Measurements from ENCODE around the gene UBE2K. TPM values are rescaled to one million over a fixed set of nuclear protein-coding genes. Genes with fewer than 3 reads are reported as not detected.
"Not testable (repeated sequence)": the region's sequence is repeated elsewhere in the genome, so short reads cannot be mapped to it uniquely, and the experiment has no call there.

Gene UBE2K
- total RNA-seq, 1 donor from 2014 or later, result 73.6 TPM

DNA sequence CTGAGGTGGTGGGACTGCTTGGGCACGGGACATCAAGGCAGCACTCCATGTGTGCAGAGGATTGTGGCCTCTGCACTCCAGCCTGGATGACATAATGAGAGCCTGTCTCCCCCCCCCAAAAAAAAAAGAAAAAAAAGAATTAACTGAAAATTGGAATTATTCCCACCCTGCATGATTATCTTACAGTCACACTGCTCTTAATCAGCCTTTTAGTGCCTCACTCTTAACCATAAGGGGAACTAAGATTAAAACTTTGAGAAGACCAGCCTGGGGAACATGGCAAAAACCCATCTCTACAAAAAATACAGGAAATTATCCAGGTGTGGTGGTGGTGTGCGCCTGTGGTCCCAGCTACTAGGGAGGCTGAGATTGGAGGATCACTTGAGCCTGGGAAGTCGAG lies 94.6 kb downstream of the UBE2K start:
- intact Hi-C loops (cut with micrococcal nuclease), result no loop called here

GRCh38 chr4:39792976-39793375 lies 95.0 kb downstream of the UBE2K start:
- intact Hi-C loops (cut with micrococcal nuclease), result not testable (repeated sequence)

GRCh38 chr4:39802005-39802404 lies 104.1 kb downstream of the UBE2K start:
- intact Hi-C loops (cut with micrococcal nuclease), result no loop called here

GRCh38 chr4:39808231-39808749 lies 110.4 kb downstream of the UBE2K start:
- intact Hi-C loops (cut with micrococcal nuclease), result no loop called here

GRCh38 chr4:39812500-39812899 lies 114.6 kb downstream of the UBE2K start:
- intact Hi-C loops (cut with micrococcal nuclease), result no loop called here

DNA sequence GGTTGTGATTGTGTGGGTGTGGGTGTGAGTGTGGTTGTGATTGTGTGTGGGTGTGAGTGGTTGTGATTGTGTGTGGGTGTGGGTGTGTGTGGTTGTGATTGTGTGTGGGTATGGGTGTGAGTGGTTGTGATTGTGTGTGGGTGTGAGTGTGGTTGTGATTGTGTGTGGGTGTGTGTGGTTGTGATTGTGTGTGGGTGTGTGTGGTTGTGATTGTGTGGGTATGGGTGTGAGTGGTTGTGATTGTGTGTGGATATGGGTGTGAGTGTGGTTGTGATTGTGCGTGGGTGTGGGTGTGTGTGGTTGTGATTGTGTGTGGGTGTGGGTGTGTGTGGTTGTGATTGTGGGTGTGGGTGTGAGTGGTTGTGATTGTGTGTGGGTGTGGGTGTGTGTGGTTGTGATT lies 115.1 kb downstream of the UBE2K start:
- intact Hi-C loops (cut with micrococcal nuclease), result not testable (repeated sequence)

DNA sequence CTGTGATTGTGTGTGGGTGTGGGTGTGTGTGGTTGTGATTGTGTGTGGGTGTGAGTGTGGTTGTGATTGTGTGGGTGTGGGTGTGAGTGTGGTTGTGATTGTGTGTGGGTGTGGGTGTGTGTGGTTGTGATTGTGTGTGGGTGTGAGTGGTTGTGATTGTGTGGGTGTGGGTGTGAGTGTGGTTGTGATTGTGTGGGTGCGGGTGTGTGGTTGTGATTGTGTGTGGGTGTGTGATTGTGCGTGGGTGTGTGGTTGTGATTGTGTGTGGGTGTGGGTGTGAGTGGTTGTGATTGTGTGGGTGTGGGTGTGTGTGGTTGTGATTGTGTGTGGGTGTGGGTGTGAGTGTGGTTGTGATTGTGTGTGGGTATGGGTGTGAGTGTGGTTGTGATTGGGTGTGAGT lies 115.8 kb downstream of the UBE2K start:
- intact Hi-C loops (cut with micrococcal nuclease), result not testable (repeated sequence)

- intact Hi-C loops (cut with micrococcal nuclease), result no loop called here
Observed at GRCh38 chr4:39814403-39815185, 116.7 kb downstream of the UBE2K start.

- intact Hi-C loops (cut with micrococcal nuclease), result no loop called here
Observed at GRCh38 chr4:39818646-39819045, 120.7 kb downstream of the UBE2K start.

DNA sequence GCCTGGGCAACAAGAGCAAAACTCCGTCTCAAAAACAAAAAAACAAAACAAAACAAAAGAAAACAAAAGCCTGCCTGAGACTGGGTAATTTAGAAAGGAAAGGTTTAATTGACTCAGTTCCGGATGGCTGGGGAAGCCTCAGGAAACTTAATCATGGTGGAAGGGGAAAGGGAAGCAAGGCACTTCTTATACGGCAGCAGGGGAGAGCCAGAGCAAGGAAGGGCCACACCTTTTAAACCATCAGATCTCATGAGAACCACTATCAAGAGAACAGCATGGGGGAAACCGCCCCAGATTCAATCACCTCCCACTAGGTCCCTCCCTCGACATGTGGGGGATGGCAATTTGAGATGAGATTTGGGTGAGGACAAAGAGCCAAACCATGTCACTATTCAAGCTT lies 122.2 kb downstream of the UBE2K start:
- intact Hi-C loops (cut with micrococcal nuclease), result no loop called here

GRCh38 chr4:39821951-39822350 lies 124.0 kb downstream of the UBE2K start:
- intact Hi-C loops (cut with micrococcal nuclease), result no loop called here

GRCh38 chr4:39822662-39823061 lies 124.7 kb downstream of the UBE2K start:
- intact Hi-C loops (cut with micrococcal nuclease), result no loop called here

DNA sequence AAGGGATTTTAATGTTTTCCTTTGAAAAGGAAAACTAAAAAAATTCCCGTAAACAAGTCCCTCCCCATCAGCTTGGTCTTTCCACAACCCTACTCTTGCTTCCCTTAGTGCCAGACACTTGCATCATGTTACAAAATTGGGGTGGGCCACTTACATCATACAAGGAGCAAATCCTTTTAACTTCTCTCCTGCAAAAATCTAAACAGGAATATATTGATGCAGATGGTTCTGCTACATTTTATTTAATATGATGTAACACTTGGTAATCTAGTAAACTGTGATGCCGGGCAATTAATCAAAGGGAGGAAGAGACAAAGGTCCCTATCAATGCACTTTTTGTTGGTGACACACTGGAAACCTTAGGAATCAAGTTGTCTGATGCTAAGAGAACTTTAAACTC lies 125.3 kb downstream of the UBE2K start:
- intact Hi-C loops (cut with micrococcal nuclease), result no loop called here

GRCh38 chr4:39825090-39825489 lies 127.2 kb downstream of the UBE2K start:
- intact Hi-C loops (cut with micrococcal nuclease), result no loop called here

GRCh38 chr4:39825741-39826231 lies 127.8 kb downstream of the UBE2K start:
- intact Hi-C loops (cut with micrococcal nuclease), result no loop called here

Other genes with a start within 250 kb of the UBE2K start
- gene RPL9, start 239.2 kb upstream of the UBE2K start, total RNA-seq, result 1,381 and 1,435 TPM in 2 replicates
- 14.3 and 16.5 TPM in 2 replicates for gene LIAS, start 239.1 kb upstream of the UBE2K start, total RNA-seq
- 24.2 and 25.9 TPM in 2 replicates for gene UGDH, start 170.7 kb upstream of the UBE2K start, total RNA-seq
- gene SMIM14, start 59.3 kb upstream of the UBE2K start, total RNA-seq, result 2.6 and 4.1 TPM in 2 replicates